Stimulated activated CD4-positive, alpha-beta T cell treated with anti-CD3 and anti-CD28 coated beads, Interleukin-12 subunit alpha, Interleukin-12 subunit beta, amount 100 ng/mL, for 48 hours (primary cell): ENCODE data around the gene PCDHGA2.
"Not testable (repeated sequence)": the region's sequence is repeated elsewhere in the genome, so short reads cannot be mapped to it uniquely, and the experiment has no call there.

Source experiments
- DNase-seq, 3 donors: peaks; one replicate each; pipeline ENCODE4 v3.0.0-alpha.2; 2020; ENCODE audit warnings: low read depth in 2 of 3, low spot score in 1 of 3

PCDHGA2 gene

DNA sequence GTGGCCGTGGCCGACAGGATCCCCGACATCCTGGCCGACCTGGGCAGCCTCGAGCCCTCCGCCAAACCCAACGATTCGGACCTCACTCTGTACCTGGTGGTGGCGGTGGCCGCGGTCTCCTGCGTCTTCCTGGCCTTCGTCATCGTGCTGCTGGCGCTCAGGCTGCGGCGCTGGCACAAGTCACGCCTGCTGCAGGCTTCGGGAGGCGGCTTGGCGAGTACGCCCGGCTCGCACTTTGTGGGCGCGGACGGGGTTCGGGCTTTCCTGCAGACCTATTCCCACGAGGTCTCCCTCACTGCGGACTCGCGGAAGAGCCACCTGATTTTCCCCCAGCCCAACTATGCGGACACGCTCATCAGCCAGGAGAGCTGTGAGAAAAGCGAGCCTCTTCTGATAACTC is 7.5 kb downstream of the PCDHGA2 start:
- not testable (repeated sequence) for DNase-seq

GRCh38 chr5:141349917-141350619 is 11.5 kb downstream of the PCDHGA2 start, which contains the start of gene PCDHGB1:
Gene PCDHGB1, plus strand, starts transcription at chr5:141350099. Its CDS starts 162 bp downstream, at chr5:141350261.
- DNase-seq, result no peak

GRCh38 chr5:141351591-141351990 is 13.0 kb downstream of the PCDHGA2 start:
- DNase-seq, result no peak

GRCh38 chr5:141354900-141355469 is 16.4 kb downstream of the PCDHGA2 start, which contains the start of gene PCDHGA4:
Gene PCDHGA4, plus strand, starts transcription at chr5:141355021. Its CDS starts 87 bp downstream, at chr5:141355108.
- no peak for DNase-seq

GRCh38 chr5:141355641-141356040 is 17.1 kb downstream of the PCDHGA2 start:
- DNase-seq, result no peak

DNA sequence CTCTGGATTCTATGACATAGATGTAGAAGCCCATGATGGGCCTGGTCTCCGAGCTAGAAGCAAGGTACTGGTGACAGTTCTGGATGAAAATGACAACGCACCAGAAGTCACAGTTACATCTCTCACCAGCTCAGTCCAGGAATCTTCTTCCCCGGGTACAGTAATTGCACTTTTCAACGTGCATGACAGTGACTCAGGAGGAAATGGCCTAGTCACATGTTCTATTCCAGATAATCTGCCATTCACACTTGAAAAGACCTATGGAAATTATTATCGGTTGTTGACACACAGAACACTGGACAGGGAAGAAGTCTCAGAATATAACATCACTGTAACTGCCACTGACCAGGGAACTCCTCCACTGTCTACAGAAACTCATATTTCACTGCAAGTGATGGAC is 17.6 kb downstream of the PCDHGA2 start:
- DNase-seq, result no peak

- DNase-seq, result no peak
Observed at GRCh38 chr5:141356950-141357349, 18.4 kb downstream of the PCDHGA2 start.

DNA sequence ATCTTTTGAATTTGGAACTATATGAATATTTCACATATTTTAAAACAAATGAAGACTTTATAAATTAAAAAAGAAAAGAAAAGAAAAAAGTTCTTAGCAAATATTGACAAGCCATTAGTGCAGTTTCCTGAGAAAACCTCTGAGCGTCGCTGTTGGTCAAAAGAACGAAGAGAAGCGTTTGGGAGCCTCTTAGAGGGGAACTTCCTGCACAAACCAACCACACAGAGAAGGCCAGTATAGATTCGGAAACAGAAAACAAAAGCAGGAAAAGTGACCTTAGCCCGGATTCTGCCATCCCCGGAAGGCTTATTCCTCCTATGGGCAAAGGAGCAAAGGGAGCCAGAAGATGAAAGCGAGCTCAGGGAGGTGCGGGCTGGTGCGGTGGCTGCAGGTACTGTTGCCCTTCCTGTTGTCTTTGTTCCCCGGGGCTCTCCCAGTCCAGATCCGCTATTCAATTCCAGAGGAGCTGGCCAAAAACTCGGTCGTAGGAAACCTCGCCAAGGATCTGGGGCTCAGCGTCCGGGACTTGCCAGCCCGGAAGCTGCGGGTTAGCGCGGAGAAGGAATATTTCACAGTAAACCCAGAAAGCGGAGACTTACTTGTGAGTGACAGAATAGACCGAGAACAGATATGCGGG is 21.3 kb downstream of the PCDHGA2 start, which contains the start of gene PCDHGB2:
Gene PCDHGB2 (plus strand): TSS at position 205 of the 637 bp plus-strand sequence. CDS start 142 bp downstream, at position 347.
- DNase-seq, result no peak

GRCh38 chr5:141360685-141361084 is 22.1 kb downstream of the PCDHGA2 start:
- no peak for DNase-seq

DNA sequence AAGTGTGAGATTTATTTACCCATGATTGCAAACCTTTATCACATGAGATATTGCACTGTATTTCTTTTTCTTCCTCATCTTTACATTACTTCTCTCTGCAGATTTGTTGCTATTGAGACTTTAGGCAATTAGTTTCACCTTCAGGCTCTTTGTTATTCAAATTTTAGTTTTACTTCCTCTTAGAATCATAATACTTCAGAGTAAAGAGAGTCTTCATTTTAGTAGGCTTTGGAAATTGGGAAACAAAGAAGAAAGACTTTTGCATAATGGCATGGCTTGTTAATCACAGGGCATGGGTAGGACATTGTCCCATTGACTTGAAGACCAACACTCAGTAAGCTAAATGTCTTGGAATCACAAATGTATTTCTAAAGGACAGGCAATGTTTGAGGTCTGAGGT is 24.2 kb downstream of the PCDHGA2 start:
- no peak for DNase-seq

DNA sequence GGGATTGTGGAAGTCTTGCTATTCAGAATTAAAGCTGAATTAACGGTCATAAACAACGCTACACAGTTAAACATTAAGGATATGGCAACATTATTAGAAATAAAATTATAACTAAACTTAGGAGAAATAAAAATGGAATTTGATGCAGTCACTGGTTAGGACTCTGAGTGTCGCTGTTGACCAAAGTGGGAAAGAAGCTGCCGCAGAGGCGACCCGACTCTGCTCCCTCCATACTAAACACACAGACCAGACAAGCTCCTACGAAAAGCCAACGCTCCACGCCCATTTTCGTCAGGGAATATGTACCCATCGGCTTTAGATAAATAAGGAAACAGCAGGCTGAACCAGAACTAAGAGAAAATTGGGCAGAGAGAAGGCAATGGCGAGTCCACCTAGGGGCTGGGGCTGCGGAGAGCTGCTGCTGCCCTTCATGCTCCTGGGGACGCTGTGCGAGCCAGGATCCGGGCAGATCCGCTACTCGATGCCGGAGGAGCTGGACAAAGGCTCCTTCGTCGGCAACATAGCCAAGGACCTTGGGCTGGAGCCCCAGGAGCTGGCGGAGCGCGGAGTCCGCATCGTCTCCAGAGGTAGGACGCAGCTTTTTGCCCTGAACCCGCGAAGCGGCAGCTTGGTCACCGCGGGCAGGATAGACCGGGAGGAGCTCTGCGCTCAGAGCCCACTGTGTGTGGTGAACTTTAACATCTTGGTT is 25.5 kb downstream of the PCDHGA2 start, which contains the start of gene PCDHGA5:
Gene PCDHGA5 (plus strand): TSS at position 211 of the 709 bp plus-strand sequence. CDS start 169 bp downstream, at position 380.
- DNase-seq, result no peak

DNA sequence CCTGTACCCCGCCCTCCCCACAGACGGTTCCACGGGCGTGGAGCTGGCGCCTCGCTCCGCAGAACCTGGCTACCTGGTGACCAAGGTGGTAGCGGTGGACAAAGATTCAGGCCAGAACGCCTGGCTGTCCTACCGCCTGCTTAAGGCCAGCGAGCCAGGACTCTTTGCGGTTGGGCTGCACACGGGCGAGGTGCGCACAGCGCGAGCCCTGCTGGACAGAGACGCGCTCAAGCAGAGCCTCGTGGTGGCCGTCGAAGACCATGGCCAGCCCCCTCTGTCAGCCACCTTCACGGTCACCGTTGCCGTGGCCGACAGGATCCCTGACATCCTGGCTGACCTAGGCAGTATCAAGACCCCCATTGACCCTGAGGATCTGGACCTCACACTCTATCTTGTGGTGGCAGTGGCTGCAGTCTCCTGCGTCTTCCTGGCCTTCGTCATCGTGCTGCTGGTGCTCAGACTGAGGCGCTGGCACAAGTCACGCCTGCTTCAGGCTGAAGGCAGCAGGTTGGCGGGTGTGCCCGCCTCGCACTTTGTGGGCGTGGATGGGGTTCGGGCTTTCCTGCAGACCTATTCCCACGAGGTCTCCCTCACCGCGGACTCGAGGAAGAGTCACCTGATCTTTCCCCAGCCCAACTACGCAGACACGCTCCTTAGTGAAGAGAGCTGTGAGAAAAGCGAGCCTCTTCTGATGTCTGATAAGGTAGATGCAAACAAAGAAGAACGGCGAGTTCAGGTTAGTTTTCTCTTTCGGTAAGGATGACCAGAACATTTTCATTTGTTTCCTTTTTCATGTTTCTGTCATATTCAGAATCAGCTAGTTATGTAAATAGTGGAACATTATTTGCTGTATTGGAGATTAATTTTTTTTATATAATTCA is 27.7 kb downstream of the PCDHGA2 start:
- no peak for DNase-seq

DNA sequence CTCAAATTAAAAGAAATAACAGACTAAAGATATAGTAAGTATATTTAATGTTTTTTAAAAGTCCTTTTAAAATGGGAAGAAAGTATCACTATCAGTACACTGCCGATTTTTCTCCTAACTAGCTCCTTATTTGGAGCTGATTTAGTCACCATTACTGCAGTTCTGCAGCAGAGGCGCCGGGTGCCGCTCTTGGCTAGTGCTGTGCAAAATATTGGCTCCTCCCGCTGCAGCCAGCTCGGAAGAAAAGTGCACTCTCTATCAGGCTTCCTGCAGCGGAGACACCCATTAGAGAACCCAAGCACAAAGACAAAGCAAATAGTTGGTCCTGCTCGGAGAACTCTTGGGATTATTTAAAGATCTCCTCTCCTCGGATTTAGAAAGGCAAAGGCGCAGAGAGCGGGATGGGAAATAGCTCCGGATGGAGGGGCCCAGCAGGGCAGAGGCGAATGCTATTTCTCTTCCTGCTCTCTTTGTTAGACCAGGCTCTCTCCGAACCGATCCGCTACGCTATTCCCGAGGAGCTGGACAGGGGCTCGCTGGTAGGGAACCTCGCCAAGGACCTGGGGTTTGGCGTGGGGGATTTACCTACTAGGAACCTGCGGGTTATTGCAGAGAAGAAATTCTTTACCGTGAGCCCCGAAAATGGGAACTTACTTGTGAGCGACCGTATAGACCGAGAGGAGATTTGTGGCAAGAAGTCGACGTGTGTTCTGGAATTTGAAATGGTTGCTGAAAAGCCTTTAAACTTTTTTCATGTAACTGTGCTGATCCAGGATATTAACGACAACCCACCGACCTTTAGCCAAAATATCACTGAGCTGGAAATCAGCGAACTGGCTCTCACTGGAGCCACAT is 31.7 kb downstream of the PCDHGA2 start, which contains the start of gene PCDHGB3:
Gene PCDHGB3 (plus strand): TSS at position 249 of the 855 bp plus-strand sequence. CDS start 153 bp downstream, at position 402.
- DNase-seq, result peak in 1 of 3 donors; percentile 12

DNA sequence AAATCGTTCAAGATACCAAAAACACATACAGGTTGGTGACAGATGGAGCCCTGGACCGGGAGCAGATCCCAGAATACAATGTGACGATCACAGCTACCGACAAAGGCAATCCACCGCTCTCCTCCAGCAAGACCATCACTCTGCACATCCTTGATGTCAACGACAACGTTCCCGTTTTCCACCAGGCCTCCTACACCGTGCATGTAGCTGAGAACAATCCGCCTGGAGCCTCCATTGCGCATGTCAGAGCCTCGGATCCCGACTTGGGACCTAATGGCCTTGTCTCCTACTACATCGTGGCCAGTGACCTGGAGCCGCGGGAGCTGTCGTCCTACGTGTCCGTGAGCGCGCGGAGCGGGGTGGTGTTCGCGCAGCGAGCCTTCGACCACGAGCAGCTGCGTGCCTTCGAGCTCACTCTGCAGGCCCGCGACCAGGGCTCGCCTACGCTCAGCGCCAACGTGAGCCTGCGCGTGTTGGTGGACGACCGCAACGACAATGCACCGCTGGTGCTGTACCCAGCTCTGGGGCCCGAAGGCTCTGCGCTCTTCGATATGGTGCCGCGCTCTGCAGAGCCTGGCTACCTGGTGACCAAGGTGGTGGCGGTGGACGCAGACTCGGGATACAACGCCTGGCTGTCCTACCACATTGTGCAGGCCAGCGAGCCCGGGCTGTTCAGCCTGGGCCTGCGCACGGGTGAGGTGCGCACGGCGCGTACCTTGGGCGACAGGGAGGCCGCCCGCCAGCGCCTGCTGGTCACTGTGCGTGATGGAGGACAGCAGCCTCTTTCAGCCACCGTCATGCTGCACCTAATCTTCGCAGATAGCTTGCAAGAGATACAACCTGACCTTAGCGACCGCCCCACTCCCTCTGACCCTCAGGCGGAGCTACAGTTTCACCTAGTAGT is 33.3 kb downstream of the PCDHGA2 start:
- DNase-seq, result no peak

- no peak for DNase-seq
Observed at GRCh38 chr5:141373673-141374317, 35.2 kb downstream of the PCDHGA2 start, which contains the start of gene PCDHGA6. Gene PCDHGA6, plus strand, starts transcription at chr5:141373891. Its CDS starts 193 bp downstream, at chr5:141374084.

DNA sequence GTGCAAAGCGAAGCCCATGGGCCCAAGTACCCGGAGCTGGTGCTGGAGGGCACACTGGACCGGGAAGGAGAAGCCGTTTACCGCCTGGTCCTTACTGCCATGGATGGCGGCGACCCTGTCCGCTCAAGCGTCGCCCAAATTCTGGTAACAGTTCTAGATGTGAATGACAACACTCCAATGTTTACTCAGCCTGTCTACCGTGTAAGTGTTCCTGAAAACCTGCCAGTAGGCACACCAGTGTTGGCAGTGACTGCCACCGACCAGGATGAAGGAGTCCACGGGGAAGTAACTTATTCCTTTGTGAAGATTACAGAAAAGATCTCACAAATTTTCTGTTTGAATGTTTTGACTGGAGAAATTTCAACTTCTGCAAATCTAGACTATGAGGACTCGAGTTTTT is 36.1 kb downstream of the PCDHGA2 start:
- DNase-seq, result no peak

DNA sequence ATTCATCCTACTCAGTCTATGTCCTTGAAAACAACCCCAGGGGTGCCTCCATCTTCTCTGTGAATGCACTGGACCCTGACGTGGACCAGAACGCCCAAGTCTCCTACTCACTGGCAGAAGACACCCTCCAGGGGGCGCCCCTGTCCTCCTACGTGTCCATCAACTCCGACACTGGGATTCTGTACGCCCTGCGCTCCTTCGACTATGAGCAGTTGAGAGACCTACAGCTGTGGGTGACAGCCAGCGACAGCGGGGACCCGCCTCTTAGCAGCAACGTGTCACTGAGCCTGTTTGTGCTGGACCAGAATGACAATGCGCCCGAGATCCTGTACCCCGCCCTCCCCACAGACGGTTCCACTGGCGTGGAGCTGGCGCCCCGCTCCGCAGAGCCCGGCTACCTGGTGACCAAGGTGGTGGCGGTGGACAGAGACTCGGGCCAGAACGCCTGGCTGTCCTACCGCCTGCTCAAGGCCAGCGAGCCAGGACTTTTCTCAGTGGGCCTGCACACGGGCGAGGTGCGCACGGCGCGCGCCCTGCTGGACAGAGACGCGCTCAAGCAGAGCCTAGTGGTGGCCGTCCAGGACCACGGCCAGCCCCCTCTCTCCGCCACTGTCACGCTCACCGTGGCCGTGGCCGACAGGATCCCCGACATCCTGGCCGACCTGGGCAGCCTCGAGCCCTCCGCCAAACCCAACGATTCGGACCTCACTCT is 37.0 kb downstream of the PCDHGA2 start:
- not testable (repeated sequence) for DNase-seq
